SIG-M5 treated with dmso at 0.1 percent for 504 hours (cell line): Measurements from ENCODE around the gene BFSP2.
"Not testable (repeated sequence)": the region's sequence is repeated elsewhere in the genome, so short reads cannot be mapped to it uniquely, and the experiment has no call there.

Experiments
- DNase-seq: peaks from one replicate; lab custom pipeline; 2025; ENCODE audit not compliant: unreplicated experiment; lab: John Stamatoyannopoulos, UW

Gene BFSP2

DNA sequence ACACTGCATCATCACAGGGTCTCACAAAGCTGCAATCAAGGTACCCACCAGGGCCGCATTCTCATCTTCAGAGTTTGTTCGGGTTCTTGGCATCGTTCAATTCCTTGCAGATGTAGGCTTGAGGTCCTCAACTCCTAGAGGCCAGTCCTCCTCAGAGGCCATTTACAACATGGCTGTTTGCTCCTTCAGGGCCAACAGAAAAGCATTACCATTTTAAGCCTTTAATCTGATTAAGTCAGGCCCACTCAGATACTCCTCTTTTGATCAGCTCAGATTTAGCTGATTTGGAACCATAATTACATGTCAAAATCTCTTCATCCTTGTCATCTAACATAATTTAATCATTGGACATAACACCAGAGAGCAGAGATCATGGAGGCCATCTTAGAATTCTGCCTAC lies 55.4 kb downstream of the BFSP2 start:
- no peak for DNase-seq

DNA sequence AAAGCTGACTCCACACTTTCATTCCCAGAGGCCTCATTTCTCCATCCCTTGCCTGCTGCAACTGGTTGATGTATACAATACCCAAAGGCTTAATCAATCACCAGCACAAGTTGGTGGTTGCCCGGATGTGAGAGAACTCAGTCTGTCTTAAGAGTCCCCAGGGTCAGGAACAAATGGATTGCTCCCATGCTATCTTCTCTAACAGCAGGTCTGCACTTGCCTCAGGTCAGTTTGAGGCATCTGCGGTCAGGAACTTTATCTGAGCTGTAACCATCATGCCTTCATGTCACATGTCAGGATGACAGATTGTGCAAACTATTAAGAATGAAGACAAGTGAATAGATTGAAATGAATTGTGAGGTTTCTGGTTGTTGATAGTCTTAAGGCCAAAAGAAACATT lies 56.1 kb downstream of the BFSP2 start:
- no peak for DNase-seq

DNA sequence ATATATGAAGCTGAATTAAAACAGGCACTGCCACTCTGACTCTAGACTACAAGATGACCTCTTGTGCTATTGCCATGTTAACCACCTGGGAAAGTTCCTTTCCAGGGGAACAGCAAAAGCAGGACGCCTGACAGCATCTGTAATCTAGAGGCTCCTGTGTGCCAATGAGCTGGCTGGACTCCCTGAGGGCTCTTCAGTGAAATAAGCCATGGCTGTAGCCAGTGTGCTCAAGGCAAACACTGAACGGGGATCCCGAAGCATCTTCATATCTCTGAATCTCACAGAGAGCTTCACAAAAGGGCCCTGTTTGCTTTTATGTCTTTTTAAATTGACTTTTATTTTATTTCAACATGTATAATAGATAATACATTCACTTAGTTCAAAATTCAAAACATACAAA lies 57.2 kb downstream of the BFSP2 start:
- DNase-seq = no peak

DNA sequence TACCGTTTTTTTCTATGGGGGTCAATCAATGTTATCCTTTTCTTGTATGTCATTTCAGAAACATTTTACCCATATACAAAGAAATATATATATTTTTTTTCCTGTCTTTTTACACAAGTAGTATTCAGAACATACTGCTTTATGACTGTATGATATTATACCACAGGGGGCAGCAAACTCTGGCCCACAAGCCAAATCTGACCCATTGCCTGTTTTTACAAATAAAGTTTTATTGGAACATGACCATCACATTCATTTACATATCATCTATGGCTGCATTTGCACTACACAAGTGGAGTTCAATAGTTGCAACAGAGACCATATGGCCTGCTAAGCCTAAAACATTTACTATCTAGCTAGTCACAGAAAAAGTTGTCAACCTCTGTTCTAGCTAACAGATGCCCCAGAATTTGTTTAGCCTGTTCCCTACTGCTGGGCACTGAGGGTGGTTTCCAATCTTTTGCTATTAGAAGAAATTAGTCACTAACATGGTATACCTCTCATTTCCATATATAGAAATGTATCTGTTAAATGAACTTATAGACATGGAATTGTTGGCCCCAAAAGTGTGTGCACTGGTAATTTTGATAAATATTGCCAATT lies 57.7 kb downstream of the BFSP2 start:
- no peak for DNase-seq

DNA sequence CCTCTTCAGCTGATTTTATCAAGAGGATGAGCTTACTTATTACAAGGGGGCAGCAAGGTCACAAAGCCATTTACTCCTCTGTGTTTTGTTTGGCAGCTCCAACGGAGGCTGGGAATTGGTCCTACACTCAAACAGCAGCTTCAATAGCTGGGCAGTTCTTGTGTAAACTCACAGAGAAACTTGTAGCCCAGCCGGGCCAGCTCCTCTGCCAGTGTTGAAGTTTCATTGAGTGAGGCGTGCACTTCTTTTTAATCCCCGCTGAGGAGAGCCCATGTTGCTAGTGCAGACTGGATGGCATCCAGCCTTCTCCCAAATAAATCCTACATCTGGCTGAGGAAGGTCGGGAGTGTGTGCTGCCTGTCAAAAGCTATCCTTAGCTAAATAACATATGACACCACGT lies 59.5 kb downstream of the BFSP2 start:
- no peak for DNase-seq

DNA sequence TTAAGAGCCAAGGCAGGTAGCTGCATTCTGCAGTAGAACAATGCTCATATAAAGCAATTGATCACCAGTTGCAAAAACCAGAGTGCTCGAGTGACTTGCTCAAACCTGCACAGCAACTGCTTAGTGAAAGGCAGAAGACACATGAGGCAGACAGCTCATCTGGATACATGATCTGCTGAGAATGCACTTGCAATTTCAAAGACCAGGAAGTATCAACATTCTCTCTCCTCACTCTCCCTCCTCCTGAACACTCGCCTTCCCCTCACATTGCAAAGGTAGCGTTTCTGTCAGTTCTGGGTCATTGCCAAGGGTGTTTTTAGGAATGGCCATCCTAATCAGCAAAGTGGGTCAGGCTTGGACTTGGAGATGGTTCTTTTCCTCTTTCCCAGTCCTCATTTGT lies 61.0 kb downstream of the BFSP2 start:
- no peak for DNase-seq

DNA sequence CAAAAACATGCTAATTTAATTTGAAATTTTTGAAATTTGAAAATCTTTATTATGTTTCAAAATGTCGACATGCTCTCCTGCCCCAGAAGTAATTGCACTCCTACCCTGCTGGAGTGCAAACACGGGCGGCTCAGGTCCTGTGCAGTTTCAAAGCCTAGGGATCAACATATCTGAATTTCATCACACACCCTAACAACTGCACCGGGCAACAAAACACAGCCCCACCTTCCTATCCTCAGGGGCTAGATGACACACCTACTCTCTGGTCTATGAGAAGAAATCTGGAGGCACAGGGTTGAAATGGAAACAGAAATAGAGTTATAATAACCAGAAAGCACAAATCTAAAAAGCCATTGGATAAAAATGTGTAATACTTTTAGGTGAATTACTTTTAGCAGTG lies 61.4 kb downstream of the BFSP2 start:
- DNase-seq = no peak

DNA sequence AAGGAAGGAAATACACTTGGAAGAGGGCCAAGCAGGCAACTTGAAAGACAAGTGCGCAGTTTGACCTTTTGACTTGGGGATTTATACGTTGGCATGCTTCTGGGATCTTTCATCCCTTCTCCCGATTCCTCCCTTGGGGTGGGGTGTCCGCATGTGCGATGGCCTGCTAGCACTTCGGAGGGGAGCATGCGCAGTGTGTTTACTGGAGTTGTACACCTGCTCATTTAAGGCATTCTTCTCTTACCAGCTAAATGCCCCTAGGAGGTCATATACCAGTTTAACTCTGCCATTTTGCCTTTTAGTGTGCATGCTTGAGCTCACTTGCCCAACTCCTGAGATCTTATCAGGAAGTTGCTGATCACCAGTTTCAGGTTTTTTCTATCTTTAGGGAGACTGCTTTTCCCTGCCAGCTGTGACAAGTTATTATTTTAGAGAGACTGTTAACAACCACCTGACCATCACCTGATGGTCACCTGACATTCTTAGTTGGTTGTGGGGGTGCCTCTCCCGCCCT lies 63.5 kb downstream of the BFSP2 start:
- no peak for DNase-seq

DNA sequence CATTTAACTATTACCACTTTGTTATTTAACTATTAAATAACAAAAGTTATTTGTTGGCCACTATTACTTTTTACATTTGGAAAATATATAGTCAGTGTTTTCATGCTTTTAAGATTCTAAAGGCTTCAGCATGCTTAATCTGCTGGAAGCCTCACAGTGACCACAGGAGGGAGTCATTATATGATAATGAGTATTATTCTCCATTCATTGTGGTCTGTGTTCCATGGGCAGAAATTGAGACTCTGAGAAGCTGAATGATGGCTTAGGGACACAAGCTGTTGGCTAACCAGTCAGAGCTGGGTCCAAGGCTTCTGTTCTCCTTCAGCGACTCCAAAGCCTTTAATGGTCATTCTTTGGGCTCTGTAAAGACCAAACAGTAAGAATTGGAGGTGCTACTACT lies 64.7 kb downstream of the BFSP2 start:
- DNase-seq = no peak

DNA sequence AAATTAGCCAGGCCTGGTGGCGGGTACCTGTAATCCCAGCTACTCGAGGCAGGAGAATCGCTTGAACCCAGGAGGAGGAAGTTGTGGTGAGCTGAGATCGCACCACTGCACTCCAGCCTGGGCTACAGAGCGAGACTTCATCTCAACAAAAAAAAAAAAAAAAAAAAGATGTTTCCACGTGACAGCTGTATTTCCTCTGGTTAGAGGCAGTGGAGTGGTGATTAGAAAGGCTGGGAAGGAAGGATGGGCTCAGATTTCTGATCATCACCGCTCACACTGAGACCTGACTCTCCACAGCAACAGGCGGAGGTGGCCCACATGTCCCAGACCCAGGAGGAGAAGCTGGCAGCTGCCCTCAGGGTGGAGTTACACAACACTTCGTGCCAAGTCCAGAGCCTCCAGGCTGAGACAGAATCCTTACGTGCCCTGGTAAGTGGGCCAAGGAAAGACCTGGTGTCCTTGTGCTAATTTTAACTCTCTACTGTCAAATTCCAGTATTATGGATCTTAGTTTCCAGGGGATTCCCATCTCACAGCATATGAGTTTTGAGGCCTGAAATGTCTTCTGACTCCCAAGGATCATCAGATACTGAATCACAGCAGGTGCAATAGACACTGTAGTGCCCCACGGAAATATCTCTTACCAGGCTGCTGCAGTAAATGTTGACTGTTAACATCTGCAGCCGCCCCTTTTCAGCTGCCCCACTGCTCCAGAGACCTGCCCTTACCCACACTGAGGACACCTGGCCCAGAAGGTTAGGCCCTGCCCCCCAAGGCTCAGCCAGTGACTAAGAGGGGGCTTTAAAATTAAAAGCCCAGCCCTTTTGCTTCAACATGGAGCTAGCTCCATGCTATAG lies 66.9 kb downstream of the BFSP2 start:
- DNase-seq = no peak

DNA sequence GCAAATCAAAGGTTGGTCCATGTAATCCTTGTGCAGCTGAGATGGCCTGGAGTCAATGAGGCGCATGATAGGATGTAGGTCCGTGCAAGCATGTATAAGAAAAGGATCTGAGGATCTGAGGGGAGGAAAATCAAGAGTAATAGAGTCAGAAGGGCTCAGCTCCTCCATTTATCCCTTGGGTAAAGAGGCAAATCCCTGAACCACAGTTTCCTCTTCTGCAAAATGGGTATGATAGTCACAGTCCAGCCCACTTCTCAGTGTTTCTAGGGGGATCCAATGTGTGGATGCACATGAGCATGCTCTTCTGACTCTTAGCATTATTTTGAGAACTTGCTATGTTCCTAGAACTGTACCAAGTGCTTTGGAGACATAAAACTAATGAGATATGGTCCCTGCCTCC lies 67.9 kb downstream of the BFSP2 start:
- DNase-seq = no peak

DNA sequence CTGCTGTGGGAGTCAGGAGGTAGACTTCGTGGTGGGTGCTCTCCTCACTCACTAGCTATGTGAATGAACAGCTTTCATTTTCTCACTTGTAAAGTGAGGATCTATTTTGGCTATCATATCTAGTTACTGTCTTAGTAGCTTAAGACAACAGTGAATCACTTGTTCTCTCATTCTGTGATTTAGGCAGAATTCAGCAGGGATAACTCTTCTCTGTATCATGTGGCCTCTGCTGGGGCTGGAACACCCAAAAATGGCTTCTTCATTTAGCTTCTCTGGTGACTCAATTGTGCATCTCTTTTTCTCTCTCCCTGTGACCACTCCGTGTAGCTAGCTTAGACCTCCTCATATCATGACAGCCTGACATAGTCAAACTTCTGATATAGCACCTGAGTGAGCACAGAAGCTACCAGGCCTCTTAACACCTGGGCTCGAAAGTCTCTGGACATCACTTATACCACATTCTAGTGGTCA lies 68.4 kb downstream of the BFSP2 start:
- no peak for DNase-seq

DNA sequence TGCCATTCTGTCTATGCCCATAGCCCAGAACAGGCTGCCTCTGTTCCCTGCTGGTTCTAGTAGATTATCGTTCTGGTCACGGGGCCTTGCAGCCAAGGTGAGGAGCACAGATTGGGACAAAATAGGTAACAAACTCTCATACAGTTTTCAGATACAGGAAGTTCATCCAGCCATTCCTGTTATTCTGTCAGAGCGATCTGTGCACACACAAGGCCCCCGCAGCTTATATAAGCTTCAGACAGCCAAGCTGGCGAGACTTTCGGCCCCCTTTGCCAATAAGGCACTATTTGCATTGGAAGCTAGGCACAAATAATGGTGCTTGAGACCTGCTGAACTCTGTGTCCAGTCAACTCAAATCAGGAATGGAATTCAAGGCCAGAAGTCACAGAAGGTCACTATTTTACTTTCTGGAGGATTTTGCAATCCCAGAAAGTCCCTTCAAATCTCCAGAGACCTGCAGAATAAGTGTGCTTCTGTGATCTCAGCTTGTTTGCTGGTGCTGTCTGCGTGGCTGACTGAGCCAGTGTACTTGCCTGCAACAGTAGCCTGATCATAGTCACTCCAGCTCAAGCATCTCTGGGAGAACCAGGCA lies 69.4 kb downstream of the BFSP2 start:
- no peak for DNase-seq

DNA sequence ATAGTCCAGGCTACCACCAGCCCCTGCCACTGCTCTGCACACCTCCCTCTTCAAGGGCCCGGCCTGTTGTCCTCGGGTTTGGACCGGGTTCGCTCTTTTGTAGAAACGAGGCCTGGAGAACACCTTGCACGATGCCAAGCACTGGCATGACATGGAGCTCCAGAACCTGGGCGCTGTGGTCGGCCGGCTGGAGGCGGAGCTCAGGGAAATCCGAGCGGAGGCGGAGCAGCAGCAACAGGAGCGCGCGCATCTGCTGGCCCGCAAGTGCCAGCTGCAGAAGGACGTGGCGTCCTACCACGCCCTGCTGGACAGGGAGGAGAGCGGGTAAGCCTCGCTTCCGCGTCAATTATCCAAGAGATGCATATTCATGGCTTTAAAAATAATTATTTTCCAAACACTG lies 72.4 kb downstream of the BFSP2 start:
- DNase-seq = no peak

DNA sequence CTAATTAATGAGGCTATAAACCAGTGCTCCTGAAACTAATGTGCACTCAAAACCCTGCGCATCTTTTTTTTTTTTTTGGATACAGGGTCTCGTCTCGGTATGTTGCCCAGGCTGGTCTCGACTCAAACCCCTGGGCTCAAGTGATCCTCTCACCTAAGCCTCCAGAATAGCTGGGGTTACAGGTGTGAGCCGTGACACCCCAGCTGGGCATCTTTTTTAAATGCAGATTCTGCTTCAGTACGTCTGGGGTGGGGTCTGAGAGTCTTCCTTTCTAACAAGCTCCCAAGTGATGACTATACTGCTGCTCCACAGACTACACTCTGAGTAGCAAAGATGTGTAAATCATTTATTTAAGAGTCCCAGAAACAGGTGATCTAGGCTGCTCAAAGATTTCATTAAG lies 73.0 kb downstream of the BFSP2 start:
- no peak for DNase-seq

DNA sequence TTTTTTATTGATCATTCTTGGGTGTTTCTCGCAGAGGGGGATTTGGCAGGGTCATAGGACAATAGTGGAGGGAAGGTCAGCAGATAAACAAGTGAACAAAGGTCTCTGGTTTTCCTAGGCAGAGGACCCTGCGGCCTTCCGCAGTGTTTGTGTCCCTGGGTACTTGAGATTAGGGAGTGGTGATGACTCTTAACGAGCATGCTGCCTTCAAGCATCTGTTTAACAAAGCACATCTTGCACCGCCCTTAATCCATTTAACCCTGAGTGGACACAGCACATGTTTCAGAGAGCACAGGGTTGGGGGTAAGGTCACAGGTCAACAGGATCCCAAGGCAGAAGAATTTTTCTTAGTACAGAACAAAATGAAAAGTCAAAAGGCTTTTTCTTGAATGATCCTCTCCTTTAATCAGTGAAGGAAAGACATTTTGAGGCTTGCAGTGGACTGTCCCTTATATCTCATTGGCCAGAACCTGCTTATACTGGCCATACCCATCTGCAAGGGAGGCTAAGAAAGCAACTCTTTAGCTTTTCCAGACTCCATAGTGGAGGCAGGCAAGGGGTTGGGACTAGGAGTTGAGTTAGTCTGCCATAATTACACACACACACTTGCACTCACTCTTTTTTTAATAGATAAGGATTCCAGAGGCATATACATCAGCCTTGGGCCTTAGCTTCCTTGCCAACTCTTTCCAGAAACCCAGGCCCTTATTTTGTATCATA lies 73.8 kb downstream of the BFSP2 start:
- not testable (repeated sequence) for DNase-seq

DNA sequence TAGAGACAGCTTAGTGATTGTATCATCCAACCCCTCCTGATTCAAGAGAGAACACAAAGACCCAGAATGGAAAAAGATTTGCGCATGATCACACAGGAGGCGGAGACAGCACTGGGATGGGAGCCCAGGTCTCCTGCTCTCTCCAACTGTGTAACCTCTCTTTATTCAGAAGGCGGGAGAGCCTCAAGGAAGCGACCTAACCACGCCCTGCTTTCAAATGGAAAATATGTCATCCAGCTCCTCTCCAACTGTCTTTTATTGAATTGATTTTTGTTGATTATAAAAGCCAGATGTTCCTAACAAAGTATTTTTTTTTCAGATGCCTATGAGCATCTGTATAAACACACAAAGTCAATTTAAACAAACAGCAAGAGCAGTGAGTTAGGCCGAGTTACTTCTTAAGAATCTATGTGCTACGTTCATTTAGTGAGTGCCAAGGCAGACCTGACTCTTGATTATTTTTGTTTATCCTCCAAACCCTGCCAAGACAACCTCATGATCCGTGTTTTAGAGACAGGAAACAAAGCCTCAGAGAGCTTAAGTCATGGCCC lies 74.5 kb downstream of the BFSP2 start:
- DNase-seq = no peak

DNA sequence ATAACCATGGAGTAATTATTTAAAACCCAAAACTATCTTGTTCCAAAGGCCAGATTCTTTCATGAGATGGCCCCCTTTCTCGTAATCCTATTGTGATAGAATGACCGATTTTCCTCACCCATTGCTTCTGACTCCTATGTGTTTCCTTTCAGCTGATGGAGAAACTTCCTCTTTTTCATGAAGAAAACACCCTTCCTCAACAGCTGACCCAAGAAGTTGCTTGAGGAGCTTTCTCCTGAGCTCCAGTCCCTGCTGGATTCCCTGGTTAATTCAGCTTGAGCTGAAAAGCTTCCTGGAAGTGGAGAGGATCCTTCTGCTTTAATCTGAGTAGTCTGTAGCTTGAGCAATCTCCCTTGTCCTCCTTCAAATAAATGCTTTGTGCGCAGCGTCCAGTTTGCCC lies 75.0 kb downstream of the BFSP2 start:
- DNase-seq = peak; percentile 51

DNA sequence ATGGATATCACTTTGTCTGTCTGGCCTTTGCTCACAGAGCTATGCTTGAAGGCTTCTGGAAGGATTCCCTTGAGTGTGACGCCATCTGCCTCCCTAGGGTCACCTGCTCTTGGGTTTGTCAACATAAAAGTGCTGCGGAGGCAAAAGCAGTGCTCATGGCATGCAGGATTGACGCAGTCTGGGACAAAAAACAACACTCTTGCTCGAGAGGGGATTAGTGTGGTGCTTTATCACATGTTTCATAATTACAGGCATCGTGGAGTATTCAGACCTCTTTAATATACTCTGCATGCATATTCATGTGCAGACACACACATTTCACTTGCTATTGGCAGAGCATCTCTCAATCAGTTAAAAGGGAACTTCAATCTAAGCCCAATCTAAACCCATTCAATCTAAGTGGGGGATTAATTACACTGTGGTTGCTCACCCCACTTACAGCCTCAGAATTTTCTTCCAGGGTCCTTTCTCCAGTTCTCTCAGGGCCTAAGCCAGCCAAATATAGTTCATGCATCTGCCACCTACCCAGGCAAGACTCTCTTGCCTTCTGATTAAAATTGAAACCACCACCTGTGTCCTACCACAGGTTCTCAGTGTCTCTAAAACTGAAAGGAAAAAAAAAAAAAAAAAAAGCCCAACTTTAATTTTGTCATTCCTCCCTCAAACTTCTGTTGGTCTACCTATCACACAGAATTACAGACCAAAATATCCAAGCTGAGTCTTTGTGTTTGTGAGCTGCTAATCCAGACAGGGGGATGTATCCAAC lies 75.6 kb downstream of the BFSP2 start:
- no peak for DNase-seq

DNA sequence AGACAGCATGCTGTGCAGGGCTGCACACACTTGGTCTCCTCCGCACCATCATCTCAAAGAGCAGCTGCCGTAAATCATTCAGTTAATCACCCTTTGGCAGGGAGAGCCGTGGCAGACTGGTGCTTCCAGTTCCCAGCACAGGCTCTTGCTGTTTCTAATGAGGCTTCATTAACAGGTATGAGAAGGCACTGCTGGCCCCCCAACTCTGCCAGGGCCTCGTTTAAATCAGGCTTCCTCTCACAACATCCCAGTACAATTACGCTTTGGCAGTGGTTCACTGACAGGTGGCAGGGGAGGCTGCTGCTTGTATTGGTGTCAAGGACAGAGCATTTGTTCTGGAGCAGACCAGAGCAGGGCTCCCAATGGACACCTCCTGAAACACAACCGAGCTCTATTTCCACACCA lies 77.1 kb downstream of the BFSP2 start:
- no peak for DNase-seq
